Muscle layer of duodenum (tissue), 2 donors: ENCODE measurements around the gene IKZF1.

ENCODE experiments used
- H3K27ac ChIP-seq: one replicate; pipeline ENCODE4 v1.7.0; 2013; ENCODE audit warnings: mild to moderate bottlenecking, low read length
- H3K27me3 ChIP-seq: one replicate; pipeline ENCODE4 v1.7.0; 2013; ENCODE audit warnings: low read depth, mild to moderate bottlenecking, control low read depth, low read length
- H3K36me3 ChIP-seq, 2 donors: one replicate each; pipeline ENCODE4 v1.7.0; 2013; ENCODE audit warnings: low read length in 2 of 2, control low read depth in 1 of 2, mild to moderate bottlenecking in 1 of 2; ENCODE audit not compliant: insufficient read depth in 2 of 2, control insufficient read depth in 1 of 2
- H3K4me1 ChIP-seq, 2 donors: one replicate each; pipeline ENCODE4 v1.7.0; 2013; ENCODE audit warnings: low read length in 2 of 2, mild to moderate bottlenecking in 2 of 2, control low read depth in 1 of 2, moderate library complexity in 1 of 2; ENCODE audit not compliant: insufficient read depth in 2 of 2, control insufficient read depth in 1 of 2
- H3K4me3 ChIP-seq, 2 donors: one replicate each; pipeline ENCODE4 v1.7.0; 2013; ENCODE audit warnings: low read length in 2 of 2, low read depth in 1 of 2, mild to moderate bottlenecking in 1 of 2
- H3K9me3 ChIP-seq, 2 donors: one replicate each; pipeline ENCODE4 v1.7.0; 2013; ENCODE audit warnings: low read length in 2 of 2, control low read depth in 1 of 2, mild to moderate bottlenecking in 1 of 2; ENCODE audit not compliant: control insufficient read depth in 1 of 2
- donor health status: healthy.

Gene IKZF1

DNA sequence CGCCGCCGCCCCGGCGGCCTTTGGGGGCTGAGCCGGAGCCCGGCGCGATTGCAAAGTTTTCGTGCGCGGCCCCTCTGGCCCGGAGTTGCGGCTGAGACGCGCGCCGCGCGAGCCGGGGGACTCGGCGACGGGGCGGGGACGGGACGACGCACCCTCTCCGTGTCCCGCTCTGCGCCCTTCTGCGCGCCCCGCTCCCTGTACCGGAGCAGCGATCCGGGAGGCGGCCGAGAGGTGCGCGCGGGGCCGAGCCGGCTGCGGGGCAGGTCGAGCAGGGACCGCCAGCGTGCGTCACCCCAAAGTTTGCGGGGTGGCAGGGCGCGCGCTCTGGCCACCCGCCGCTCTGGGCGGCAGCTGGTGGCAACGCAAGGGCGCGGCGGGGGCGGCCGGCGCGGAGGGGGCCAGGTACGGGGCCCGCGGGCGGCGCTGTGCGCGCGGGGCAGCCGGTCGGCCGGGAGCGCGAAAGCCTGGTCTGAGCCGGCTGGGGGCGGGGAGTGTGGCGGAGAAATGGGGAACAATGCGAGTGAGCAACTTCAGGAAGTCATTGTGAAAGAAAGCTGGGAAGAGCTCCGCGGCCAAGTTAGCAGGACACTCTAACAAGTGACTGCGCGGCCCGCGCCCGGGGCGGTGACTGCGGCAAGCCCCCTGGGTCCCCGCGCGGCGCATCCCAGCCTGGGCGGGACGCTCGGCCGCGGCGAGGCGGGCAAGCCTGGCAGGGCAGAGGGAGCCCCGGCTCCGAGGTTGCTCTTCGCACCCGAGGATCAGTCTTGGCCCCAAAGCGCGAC lies at the start of gene IKZF1:
Gene IKZF1 (plus strand): TSS at position 588 of the 782 bp plus-strand sequence. CDS start 14,346 bp downstream, outside the sequence.
- no peaks in the 10 kb centered on the region for H3K36me3 ChIP-seq
- no peaks in the 10 kb centered on the region for H3K9me3 ChIP-seq
- peaks cover 0 to 7% of the 10 kb centered on the region in 2 donors for H3K4me1 ChIP-seq
- peak within 1 kb of the TSS; percentile 52 to 68 for H3K4me3 ChIP-seq
- peaks cover 8% of the 10 kb centered on the region for H3K27me3 ChIP-seq
- H3K27ac ChIP-seq: peak within 1 kb of the TSS; percentile 78

DNA sequence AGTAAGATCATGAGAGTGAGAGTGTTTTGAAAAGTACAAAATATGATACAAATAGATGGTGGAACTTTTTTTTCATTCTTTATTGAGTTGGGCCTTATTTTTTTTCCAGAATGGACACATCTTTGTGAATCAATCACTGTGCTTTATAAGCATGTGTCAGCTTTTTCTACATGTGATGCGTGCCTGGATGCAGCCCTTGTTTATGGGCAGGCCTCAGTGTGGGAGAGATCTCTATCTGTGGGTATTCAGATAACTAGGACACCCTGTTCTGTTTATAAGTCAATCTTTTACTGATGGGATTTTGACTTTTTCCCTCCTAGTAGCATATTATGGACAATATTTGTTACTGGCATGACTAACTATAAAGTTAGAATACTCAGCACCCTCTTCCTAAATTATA lies 42.9 kb upstream of the IKZF1 start:
- Histone ChIP-seq H3K36me3 (no peaks in the 10 kb centered on the region), H3K9me3 (no peaks in the 10 kb centered on the region), H3K4me3 (no peak overlapping the region), H3K27ac (no peak overlapping the region), H3K4me1 (no peaks in the 10 kb centered on the region), H3K27me3 (no peaks in the 10 kb centered on the region)

DNA sequence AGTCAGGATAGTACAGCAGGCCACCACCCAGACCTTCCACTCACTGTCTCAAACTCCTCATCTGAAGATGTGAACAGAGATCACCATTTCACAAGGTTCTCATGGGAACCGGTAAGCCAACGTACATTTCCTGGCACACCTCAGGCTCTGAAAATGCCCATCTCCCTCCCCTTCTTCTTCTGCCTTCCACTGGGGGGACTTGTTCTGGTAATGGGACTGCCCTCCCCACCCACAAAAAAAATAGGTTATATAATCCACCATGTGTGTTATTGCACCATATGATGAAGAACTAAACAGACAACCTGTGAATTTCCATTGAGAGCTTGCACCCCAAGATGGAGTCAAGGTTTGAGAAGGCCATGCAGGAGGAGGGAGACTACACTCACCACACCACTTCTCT lies 42.1 kb upstream of the IKZF1 start:
- no peaks in the 10 kb centered on the region for H3K36me3 ChIP-seq
- H3K4me1 ChIP-seq: no peaks in the 10 kb centered on the region
- no peaks in the 10 kb centered on the region for H3K9me3 ChIP-seq
- no peak overlapping the region for H3K4me3 ChIP-seq
- no peak overlapping the region for H3K27ac ChIP-seq
- H3K27me3 ChIP-seq: no peaks in the 10 kb centered on the region

DNA sequence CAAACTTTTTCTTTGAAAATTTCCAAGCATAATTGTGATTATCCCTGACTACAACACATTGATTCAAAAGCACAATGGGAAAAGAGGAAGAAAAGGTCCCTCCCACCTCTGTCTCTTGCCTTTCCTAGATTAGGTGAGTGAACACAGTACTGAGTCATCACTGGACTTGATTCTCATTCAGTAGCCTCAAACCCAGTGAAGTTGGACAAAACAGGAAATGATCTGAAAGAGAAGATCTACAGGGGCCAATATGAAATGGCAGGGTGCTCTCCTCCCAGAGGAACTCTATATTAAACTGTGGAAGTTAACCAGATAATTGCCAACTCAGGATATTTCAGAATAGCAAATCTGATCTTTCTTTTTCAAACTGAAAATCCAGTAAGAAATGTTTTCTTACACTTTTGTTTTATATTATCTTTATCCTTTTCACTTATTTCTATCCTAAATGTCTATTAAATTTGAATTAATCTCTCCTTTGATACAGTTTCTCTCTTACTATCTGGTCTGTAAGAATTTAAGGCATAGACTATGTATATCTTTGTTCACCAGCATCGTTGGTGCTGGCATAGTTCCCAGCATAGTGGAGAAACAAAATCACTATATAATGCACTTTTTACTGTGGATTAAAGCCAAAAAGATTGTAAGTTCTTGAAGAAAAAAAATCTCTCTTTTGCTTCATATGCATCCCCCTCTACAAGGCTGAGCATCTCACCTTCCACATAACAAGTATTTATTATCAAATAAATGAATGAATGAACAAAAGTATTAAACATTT lies 41.4 kb upstream of the IKZF1 start:
- Histone ChIP-seq H3K9me3 (no peaks in the 10 kb centered on the region), H3K27ac (no peak overlapping the region), H3K27me3 (no peaks in the 10 kb centered on the region), H3K36me3 (no peaks in the 10 kb centered on the region), H3K4me3 (no peak overlapping the region), H3K4me1 (no peaks in the 10 kb centered on the region)

DNA sequence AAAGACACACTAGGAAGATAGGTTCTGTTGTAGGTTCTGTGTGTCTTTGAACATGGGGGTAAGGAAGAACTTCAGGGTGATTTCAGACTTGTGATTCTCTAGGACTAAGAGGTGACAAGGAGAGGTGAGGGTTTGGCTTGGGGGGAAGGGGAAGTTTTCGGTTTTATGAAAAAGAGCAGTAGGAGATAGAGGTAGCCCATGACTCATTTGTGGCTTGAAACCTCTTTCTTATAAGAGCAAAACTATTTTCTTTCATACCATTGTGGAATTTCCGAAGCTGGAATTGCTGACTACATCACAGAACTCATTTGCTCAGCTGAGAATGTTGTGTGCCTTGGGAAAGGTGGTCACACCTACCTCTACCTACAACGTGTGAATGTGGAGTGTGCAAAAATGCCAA lies 39.6 kb upstream of the IKZF1 start:
- Histone ChIP-seq H3K4me1 (no peaks in the 10 kb centered on the region), H3K27me3 (no peaks in the 10 kb centered on the region), H3K4me3 (no peak overlapping the region), H3K36me3 (no peaks in the 10 kb centered on the region), H3K27ac (no peak overlapping the region), H3K9me3 (no peaks in the 10 kb centered on the region)

DNA sequence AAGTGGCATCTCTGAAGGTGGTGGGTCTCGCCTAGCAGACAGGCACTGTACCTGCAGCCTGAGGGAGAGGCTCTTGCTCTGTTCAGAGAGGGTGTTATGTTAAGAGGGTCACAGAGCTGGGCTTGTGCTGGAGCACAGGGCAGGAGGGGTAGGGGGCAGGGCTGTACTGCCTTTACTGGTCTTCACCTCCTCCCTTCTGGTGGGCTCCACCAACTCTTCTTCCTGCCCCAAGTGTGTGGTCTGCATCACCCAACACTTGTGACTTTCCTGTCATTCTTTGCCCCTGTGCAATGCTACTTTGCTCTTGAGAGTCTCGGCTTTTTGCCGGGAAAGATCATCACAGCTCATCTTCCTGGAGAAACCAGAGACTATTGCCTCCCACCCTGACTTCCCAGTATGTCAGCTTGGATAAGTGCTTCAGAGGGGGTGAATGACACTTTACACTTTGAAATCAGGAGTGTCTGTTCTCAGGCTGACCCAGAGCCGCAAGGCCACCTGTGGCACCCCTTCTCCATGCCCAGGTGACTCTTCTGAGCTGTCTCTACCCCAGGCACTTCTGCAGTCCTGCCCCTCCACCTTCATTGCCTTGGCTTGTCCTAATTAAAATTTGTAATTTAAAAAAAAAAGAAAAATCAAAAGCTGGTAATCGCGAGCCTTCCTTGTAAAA lies 38.4 kb upstream of the IKZF1 start:
- Histone ChIP-seq H3K27me3 (no peaks in the 10 kb centered on the region), H3K27ac (no peak overlapping the region), H3K36me3 (no peaks in the 10 kb centered on the region), H3K4me1 (no peaks in the 10 kb centered on the region), H3K4me3 (no peak overlapping the region), H3K9me3 (no peaks in the 10 kb centered on the region)

DNA sequence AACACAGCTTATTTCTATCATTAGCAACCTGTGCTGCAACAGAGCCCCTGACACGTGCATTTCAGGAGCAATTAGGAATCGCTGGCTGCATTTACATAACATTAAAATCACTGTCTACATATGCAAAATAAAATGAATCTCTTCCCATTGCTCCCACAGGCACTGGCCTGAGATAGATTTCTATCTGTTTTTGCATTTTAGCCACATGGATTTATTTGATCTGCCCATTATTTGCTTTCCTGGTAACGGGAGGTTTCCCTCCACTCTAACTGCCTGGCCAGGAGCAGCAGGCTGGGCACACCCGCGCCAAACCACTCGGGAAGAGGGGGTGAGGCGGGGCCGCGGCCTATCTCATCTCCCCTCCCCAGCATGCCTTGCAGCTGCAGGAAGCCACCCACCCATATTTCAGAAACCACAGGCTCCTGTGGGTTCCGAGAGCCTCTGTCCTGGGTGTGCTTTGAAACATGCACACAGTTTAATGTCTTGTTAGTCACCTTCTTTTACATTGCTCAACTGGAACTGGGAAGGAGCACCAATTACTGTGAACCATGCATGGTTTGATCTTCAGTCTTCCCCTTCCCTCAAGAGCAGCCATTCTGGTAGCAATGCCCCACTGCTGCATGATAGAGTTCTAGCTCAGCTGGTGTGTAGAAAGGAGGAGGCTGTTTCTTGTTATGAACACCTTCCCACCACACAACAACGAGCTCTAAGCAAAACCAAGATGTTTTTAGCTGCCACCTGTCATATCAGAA lies 37.7 kb upstream of the IKZF1 start:
- no peaks in the 10 kb centered on the region for H3K27me3 ChIP-seq
- H3K36me3 ChIP-seq: no peaks in the 10 kb centered on the region
- no peak overlapping the region for H3K4me3 ChIP-seq
- H3K27ac ChIP-seq: no peak overlapping the region
- no peaks in the 10 kb centered on the region for H3K4me1 ChIP-seq
- H3K9me3 ChIP-seq: no peaks in the 10 kb centered on the region

DNA sequence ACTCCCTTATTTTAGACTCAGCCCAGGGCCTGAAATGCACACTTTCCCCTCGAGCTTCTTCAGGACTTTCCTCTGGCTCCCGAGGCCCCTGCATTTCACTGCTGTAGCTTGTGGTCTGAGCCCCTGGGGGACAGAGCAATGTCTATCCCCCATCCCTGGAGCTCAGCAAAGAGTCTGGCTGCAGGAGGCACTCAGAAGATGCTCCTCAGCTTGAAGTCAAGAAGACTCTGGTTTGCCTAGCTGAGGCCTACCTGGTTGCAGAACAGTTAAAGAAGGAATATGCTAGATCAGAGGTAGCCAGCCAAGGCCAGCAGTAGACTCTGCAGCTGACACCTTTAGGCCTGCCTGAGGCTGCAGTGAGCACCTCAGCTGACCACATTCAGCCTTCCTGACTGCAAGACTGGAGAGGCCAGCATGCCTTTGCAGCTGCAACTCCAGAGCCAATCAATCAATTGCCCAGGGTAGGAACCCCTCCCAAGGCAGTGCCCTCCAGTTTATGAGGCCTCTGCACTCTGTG lies 36.9 kb upstream of the IKZF1 start:
- Histone ChIP-seq H3K36me3 (no peaks in the 10 kb centered on the region), H3K9me3 (no peaks in the 10 kb centered on the region), H3K4me1 (no peaks in the 10 kb centered on the region), H3K4me3 (no peak overlapping the region), H3K27ac (no peak overlapping the region), H3K27me3 (no peaks in the 10 kb centered on the region)

DNA sequence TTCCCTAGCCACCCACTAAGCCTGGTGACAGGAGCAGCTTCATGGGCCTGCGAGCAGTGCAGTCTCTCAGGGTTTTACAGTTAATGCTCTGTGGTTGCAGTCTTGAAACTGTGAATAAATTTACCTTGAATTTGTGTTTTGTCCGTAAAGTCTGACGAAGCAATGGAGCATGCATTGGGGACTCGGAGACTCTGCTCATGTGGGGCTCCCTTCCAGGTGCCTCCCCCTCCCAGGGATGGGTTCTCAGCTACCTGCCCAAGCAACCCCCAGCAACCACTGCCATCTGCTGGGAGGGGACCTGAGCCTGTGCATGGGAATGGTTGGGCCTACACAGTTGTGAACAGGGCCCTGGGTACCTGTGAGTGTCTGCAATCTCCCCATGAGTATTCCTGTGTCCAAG lies 36.3 kb upstream of the IKZF1 start:
- H3K27ac ChIP-seq: no peak overlapping the region
- no peaks in the 10 kb centered on the region for H3K4me1 ChIP-seq
- H3K27me3 ChIP-seq: no peaks in the 10 kb centered on the region
- H3K9me3 ChIP-seq: no peaks in the 10 kb centered on the region
- H3K36me3 ChIP-seq: no peaks in the 10 kb centered on the region
- no peak overlapping the region for H3K4me3 ChIP-seq

DNA sequence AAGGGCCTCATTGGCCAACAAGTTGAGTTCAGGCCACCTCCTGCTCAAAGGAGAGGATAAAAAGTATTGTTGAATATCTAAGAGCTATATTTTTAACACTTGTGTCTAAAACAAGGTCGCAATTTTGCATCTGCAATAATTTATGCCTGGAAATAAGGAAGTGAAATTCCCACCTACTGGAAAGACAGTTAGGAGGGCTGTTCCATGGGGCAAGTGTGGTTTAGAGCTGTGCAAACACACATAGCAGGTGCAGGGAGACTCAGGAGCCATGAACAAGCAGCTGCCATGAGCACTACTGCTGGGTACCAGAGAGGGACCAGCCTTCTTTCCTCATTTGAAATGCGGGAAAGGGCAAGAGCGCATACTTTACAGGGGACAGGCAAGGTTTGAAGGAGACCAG lies 35.5 kb upstream of the IKZF1 start:
- Histone ChIP-seq H3K36me3 (no peaks in the 10 kb centered on the region), H3K9me3 (no peaks in the 10 kb centered on the region), H3K4me1 (no peaks in the 10 kb centered on the region), H3K4me3 (no peak overlapping the region), H3K27ac (no peak overlapping the region), H3K27me3 (no peaks in the 10 kb centered on the region)
